ENCODE measurements around the gene ORM1.
"Not testable (repeated sequence)": the region's sequence is repeated elsewhere in the genome, so short reads cannot be mapped to it uniquely, and the experiment has no call there.

ORM1 gene

GRCh38 chr9:114325684-114326254 is 2.9 kb downstream of the ORM1 start:
- DNase-seq (ENCODE audit: low spot score), result not testable (repeated sequence)

GRCh38 chr9:114327749-114328148 is 4.9 kb downstream of the ORM1 start:
- DNase-seq (ENCODE audit: low spot score), result no peak

- not testable (repeated sequence) for DNase-seq (ENCODE audit: low spot score)
Observed at GRCh38 chr9:114328357-114328820, 5.5 kb downstream of the ORM1 start.

- DNase-seq (ENCODE audit: low spot score), result not testable (repeated sequence)
Observed at GRCh38 chr9:114328937-114329624, 6.2 kb downstream of the ORM1 start.

GRCh38 chr9:114329625-114330022 is 6.7 kb downstream of the ORM1 start, which contains the start of gene ORM2:
Gene ORM2, plus strand, starts transcription at chr9:114329869. Its CDS starts 36 bp downstream, at chr9:114329905.
- DNase-seq (ENCODE audit: low spot score), result not testable (repeated sequence)

GRCh38 chr9:114330636-114331035 is 7.7 kb downstream of the ORM1 start:
- DNase-seq (ENCODE audit: low spot score), result no peak

GRCh38 chr9:114331229-114332195 is 8.6 kb downstream of the ORM1 start:
- not testable (repeated sequence) for DNase-seq (ENCODE audit: low spot score)

- DNase-seq (ENCODE audit: low spot score), result not testable (repeated sequence)
Observed at GRCh38 chr9:114332474-114333040, 9.7 kb downstream of the ORM1 start.

GRCh38 chr9:114333718-114334117 is 10.8 kb downstream of the ORM1 start:
- not testable (repeated sequence) for DNase-seq (ENCODE audit: low spot score)

- no peak for DNase-seq (ENCODE audit: low spot score)
Observed at GRCh38 chr9:114334490-114334889, 11.6 kb downstream of the ORM1 start.

GRCh38 chr9:114335745-114336144 is 12.8 kb downstream of the ORM1 start:
- DNase-seq (ENCODE audit: low spot score), result no peak

GRCh38 chr9:114336157-114336556 is 13.3 kb downstream of the ORM1 start:
- DNase-seq (ENCODE audit: low spot score), result no peak

- DNase-seq (ENCODE audit: low spot score), result no peak
Observed at GRCh38 chr9:114336699-114337395, 13.9 kb downstream of the ORM1 start.

GRCh38 chr9:114338187-114338586 is 15.3 kb downstream of the ORM1 start:
- no peak for DNase-seq (ENCODE audit: low spot score)

GRCh38 chr9:114339130-114339908 is 16.4 kb downstream of the ORM1 start:
- peak; percentile 65 for DNase-seq (ENCODE audit: low spot score)

GRCh38 chr9:114341152-114341830 is 18.4 kb downstream of the ORM1 start:
- DNase-seq (ENCODE audit: low spot score), result no peak

- DNase-seq (ENCODE audit: low spot score), result no peak
Observed at GRCh38 chr9:114341991-114342390, 19.1 kb downstream of the ORM1 start.

GRCh38 chr9:114342755-114343440 is 20.0 kb downstream of the ORM1 start:
- DNase-seq (ENCODE audit: low spot score), result no peak

- DNase-seq (ENCODE audit: low spot score), result no peak
Observed at GRCh38 chr9:114343471-114344187, 20.7 kb downstream of the ORM1 start.

Data from NAMALWA (cell line).